Stimulated activated CD8-positive, alpha-beta memory T cell treated with anti-CD3 and anti-CD28 coated beads, Interleukin-7, amount 100 ng/mL, for 24 hours (primary cell): ENCODE data around the gene ZDHHC23.

Experiments used
- DNase-seq: peaks from one replicate; pipeline ENCODE4 v3.0.0-alpha.2; 2020; ENCODE audit warnings: low read depth

ZDHHC23 gene

GRCh38 chr3:114011059-114011797 is 63.4 kb downstream of the ZDHHC23 start:
- DNase-seq: no peak
